T-helper 1 cell (primary cell): ENCODE results near the gene GDPGP1.
"Not testable (repeated sequence)": the region's sequence is repeated elsewhere in the genome, so short reads cannot be mapped to it uniquely, and the experiment has no call there.

Source experiments
- DNase-seq, 5 donors: peaks; one replicate each; pipeline ENCODE4 v3.0.0-alpha.2; 2012 to 2020

GDPGP1 gene

GRCh38 chr15:90264671-90265070, 30.7 kb downstream of the GDPGP1 start:
- peak in 1 of 5 donors; percentile 63 for DNase-seq

- DNase-seq, result peak; percentile 74 to 93 (median 83)
These were observed 31.5 kb downstream of the GDPGP1 start, which contains the start of gene NGRN for GRCh38 chr15:90265271-90266060. TSS of gene NGRN (plus strand) at chr15:90265672. CDS start at chr15:90265713, 41 bp downstream.

GRCh38 chr15:90266061-90266431, 32.0 kb downstream of the GDPGP1 start:
- peak in 4 of 5 donors; percentile 20 to 50 (median 33) for DNase-seq

- DNase-seq, result peak in 2 of 5 donors; percentile 26 to 27
These were observed 32.5 kb downstream of the GDPGP1 start for GRCh38 chr15:90266485-90266884.

GRCh38 chr15:90268415-90268814, 34.4 kb downstream of the GDPGP1 start:
- DNase-seq, result no peak

GRCh38 chr15:90270502-90271150, 36.6 kb downstream of the GDPGP1 start:
- DNase-seq, result no peak

GRCh38 chr15:90271459-90272166, 37.6 kb downstream of the GDPGP1 start:
- DNase-seq, result no peak

GRCh38 chr15:90278467-90278866, 44.5 kb downstream of the GDPGP1 start:
- DNase-seq, result not testable (repeated sequence)

GRCh38 chr15:90280743-90281142, 46.7 kb downstream of the GDPGP1 start:
- DNase-seq, result not testable (repeated sequence)

- DNase-seq, result not testable (repeated sequence)
These were observed 47.6 kb downstream of the GDPGP1 start for GRCh38 chr15:90281637-90282036.

GRCh38 chr15:90286678-90287077, 52.7 kb downstream of the GDPGP1 start:
- DNase-seq, result peak in 3 of 5 donors; percentile 13 to 45 (median 26)

GRCh38 chr15:90287101-90287500, 53.1 kb downstream of the GDPGP1 start:
- no peak for DNase-seq

- no peak for DNase-seq
These were observed 53.9 kb downstream of the GDPGP1 start for GRCh38 chr15:90287946-90288345.

- no peak for DNase-seq
These were observed 57.8 kb downstream of the GDPGP1 start for GRCh38 chr15:90291679-90292356.

GRCh38 chr15:90293040-90293810, 59.2 kb downstream of the GDPGP1 start:
- peak; percentile 35 to 67 (median 50) for DNase-seq

GRCh38 chr15:90294159-90294558, 60.1 kb downstream of the GDPGP1 start:
- no peak for DNase-seq

GRCh38 chr15:90294601-90295269, 60.7 kb downstream of the GDPGP1 start:
- no peak for DNase-seq

- DNase-seq, result no peak
These were observed 61.2 kb downstream of the GDPGP1 start for GRCh38 chr15:90295270-90295648.
